K562 (cell line): ENCODE results near the gene EFNA1. TPM values are rescaled to one million over a fixed set of nuclear protein-coding genes. Genes with fewer than 3 reads are reported as not detected.

ENCODE experiments used
- ATAC-seq: fragments of 200-7000 bp; cut with Tn5 transposase; 3 replicates; pipeline ENCODE4 v1.9.1; 2020; ENCODE audit warnings: moderate library complexity
- BruUV-seq: library from RNA; stranded (reverse); fragments of 400-500 nt; replicated peaks from 2 replicates; lab custom pipeline; 2021; lab: Mats Ljungman, UMichigan
- CTCF ChIA-PET: fragments of 300-600 bp; formaldehyde crosslinking; extraction: SDS; loops from one replicate; lab custom pipeline; 2021; ENCODE audit warnings: low intra/inter-chr PET ratio; lab: Yijun Ruan, JAX
- POLR2A ChIA-PET: fragments of 300-600, 350-650 bp; sonication (Branson Sonifier 250); formaldehyde crosslinking; extraction: SDS; loops from one replicate; lab custom pipeline; 2021; ENCODE audit warnings: antibody characterized with exemption, inconsistent platforms; lab: Yijun Ruan, JAX
- DNase-seq, 4 experiments: peaks; one replicate each; pipeline versions ENCODE4 v3.0.0 to v3.0.0-alpha.2; 2011 to 2018; ENCODE audit warnings: low spot score in 3 of 4, mixed read lengths in 3 of 4; ENCODE audit errors: extremely low read depth in 1 of 4
- FAIRE-seq: peaks from 2 replicates; lab custom pipeline; 2011; peaks lifted over from hg19 to GRCh38; lab: Jason Lieb, UNC
- H2AFZ ChIP-seq: 2 replicates; pipeline ENCODE4 v1.6.0; 2011; ENCODE audit warnings: low read depth, low read length, control low read depth, inconsistent platforms
- H3K27ac ChIP-seq: fragments of 200-600 bp; 3 replicates; pipeline ENCODE4 v1.8.0; 2011; ENCODE audit warnings: low read depth, mild to moderate bottlenecking, control low read depth, inconsistent platforms, low read length, moderate library complexity, mixed read lengths; ENCODE audit errors: extremely low read depth
- H3K27me3 ChIP-seq, 2 experiments: fragments of 300-600 bp in 1 of 2; 2 replicates in 1 of 2; 3 replicates in 1 of 2; pipeline versions ENCODE4 v1.6.0 to v1.8.0; 2011; ENCODE audit warnings: inconsistent platforms in 2 of 2, low read length in 2 of 2, mild to moderate bottlenecking in 1 of 2, mixed read lengths in 1 of 2, moderate library complexity in 1 of 2; ENCODE audit not compliant: control insufficient read depth in 2 of 2, insufficient read depth in 2 of 2
- H3K36me3 ChIP-seq: fragments of 300-600 bp; 3 replicates; pipeline ENCODE4 v1.8.0; 2011; ENCODE audit warnings: mild to moderate bottlenecking, low read length, inconsistent platforms; ENCODE audit not compliant: control insufficient read depth, insufficient read depth
- H3K4me1 ChIP-seq, 2 experiments: fragments of 200-600 bp in 1 of 2; replicated peaks in 1 of 2; 2 replicates in 1 of 2; 3 replicates in 1 of 2; pipeline versions ENCODE4 v1.5.1 to v1.8.0; 2011; ENCODE audit warnings: inconsistent platforms in 2 of 2, low read length in 2 of 2, mild to moderate bottlenecking in 1 of 2, mixed read lengths in 1 of 2, moderate library complexity in 1 of 2; ENCODE audit not compliant: control insufficient read depth in 2 of 2, insufficient read depth in 2 of 2
- H3K4me2 ChIP-seq: 2 replicates; pipeline ENCODE4 v1.6.1; 2011; ENCODE audit warnings: low read length, control low read depth, inconsistent platforms, mixed read lengths; ENCODE audit not compliant: insufficient read depth
- H3K4me3 ChIP-seq: fragments of 200-600 bp; sonication (generic), shearing (Covaris generic); 2 replicates; pipeline ENCODE4 v1.5.1; 2016; ENCODE audit warnings: control low read depth, inconsistent platforms
- H3K79me2 ChIP-seq: fragments of 200-600 bp; 3 replicates; pipeline ENCODE4 v1.8.0; 2011; ENCODE audit warnings: low read length, inconsistent platforms; ENCODE audit not compliant: control insufficient read depth, insufficient read depth
- H3K9ac ChIP-seq, 2 experiments: 2 replicates each; pipeline versions ENCODE4 v1.6.0 to v1.6.1; 2011; ENCODE audit warnings: low read depth in 2 of 2, low read length in 2 of 2, control low read depth in 1 of 2, inconsistent platforms in 1 of 2, mild to moderate bottlenecking in 1 of 2, mixed read lengths in 1 of 2; ENCODE audit not compliant: insufficient read depth in 1 of 2
- H3K9me1 ChIP-seq: one replicate; pipeline ENCODE4 v1.6.0; 2011; ENCODE audit warnings: inconsistent platforms, mild to moderate bottlenecking, low read length, moderate library complexity; ENCODE audit not compliant: control insufficient read depth, insufficient read depth
- H3K9me3 ChIP-seq: replicated peaks from 2 replicates; pipeline ENCODE4 v1.5.1; 2011; ENCODE audit warnings: low read depth, low read length, inconsistent platforms; ENCODE audit not compliant: control insufficient read depth, insufficient read depth
- H4K20me1 ChIP-seq: replicated peaks from 2 replicates; pipeline ENCODE4 v1.6.1; 2011; ENCODE audit warnings: low read length, inconsistent platforms, mixed read lengths; ENCODE audit not compliant: control insufficient read depth, insufficient read depth
- C11orf30 ChIP-seq: fragments of 450-650 bp; IDR thresholded peaks from 2 replicates; pipeline ENCODE4 v1.6.1; 2016; ENCODE audit warnings: low read depth, mild to moderate bottlenecking
- MTA2 ChIP-seq: fragments of 450-650 bp; IDR thresholded peaks from 2 replicates; pipeline ENCODE4 v1.6.1; 2016; ENCODE audit warnings: low read depth
- POLR3A ChIP-seq: IDR thresholded peaks from 2 replicates; pipeline ENCODE4 v1.6.1; 2011; ENCODE audit warnings: borderline replicate concordance, mild to moderate bottlenecking, moderate library complexity; ENCODE audit not compliant: insufficient read length, insufficient read depth; ENCODE audit errors: extremely low read depth
- TGIF2 ChIP-seq: sonication (generic); formaldehyde crosslinking; IDR thresholded peaks from 2 replicates; pipeline ENCODE4 v1.8.1; 2022; ENCODE audit warnings: mild to moderate bottlenecking, missing genetic modification reagents, moderate library complexity
- ZNF239 ChIP-seq: fragments of 250-450 bp; sonication (Bioruptor Pico); IDR thresholded peaks from 2 replicates; pipeline ENCODE4 v1.4.0; 2020; ENCODE audit warnings: mild to moderate bottlenecking
- WGBS: fragments of 100-300 bp; shearing (Covaris generic); methylation state at CpG from one replicate; pipeline ENCODE4 v1.1.6; 2016; ENCODE audit warnings: low coverage, mixed read lengths; ENCODE audit not compliant: insufficient coverage; ENCODE audit errors: missing lambda C conversion rate; 5-methylcytosine and 5-hydroxymethylcytosine counted together
- in situ Hi-C: fragments of 300-500 bp; cut with MboI; formaldehyde crosslinking; loops from 4 replicates; pipeline ENCODE4 v1.15.0; 2018; ENCODE audit warnings: inconsistent platforms, mixed read lengths
- intact Hi-C: fragments of 100-400 bp; cut with micrococcal nuclease; formaldehyde crosslinking; loops from 2 replicates; pipeline ENCODE4 v1.14.2; 2022
- polyA plus RNA-seq, 8 experiments: library from polyadenylated mRNA; depleted of rRNA in 4 of 8; stranded (reverse) in 5 of 8; unstranded in 3 of 8; fragments of >200 nt; fragmentation: Nextera tagmentation in 2 of 8; fragmentation: Illumina TruSeq in 1 of 8; extraction: Ambion mirVana in 2 of 8; extraction: Trizol in 1 of 8; gene quantifications; 2 replicates each; pipeline versions ENCODE4 v1.2.1 to v1.2.3, GENCODE V29; 2011 to 2014; ENCODE audit warnings: inconsistent platforms in 1 of 8, missing spikeins in 1 of 8
- total RNA-seq, 7 experiments: library from RNA; depleted of rRNA in 6 of 7; stranded (reverse); fragments of >200 nt in 6 of 7; fragmentation: Illumina TruSeq in 2 of 7; extraction: Trizol in 2 of 7; gene quantifications; 2 replicates each; pipeline versions ENCODE4 v1.2.1 to v1.2.3, GENCODE V29; 2011 to 2021; ENCODE audit warnings: low replicate concordance in 1 of 7
- TF ChIP-seq, protein P1 (sequence below): fragments of 450-650 bp; IDR thresholded peaks from 2 replicates; pipeline ENCODE4 v1.6.1; 2018; ENCODE audit warnings: mild to moderate bottlenecking, low read depth; ENCODE audit not compliant: partially characterized antibody
- TF ChIP-seq, protein P2 (sequence below): fragments of 450-650 bp; IDR thresholded peaks from 2 replicates; pipeline ENCODE4 v1.6.1; 2016; ENCODE audit warnings: low read depth, mild to moderate bottlenecking, moderate library complexity

Gene EFNA1
- total and polyA plus RNA-seq, 9 of the 15 experiments (the other 6 are each of a cell fraction or from before 2014, with no cell fraction given) = 2.1 to 9.3 (median 3.0) TPM

DNA sequence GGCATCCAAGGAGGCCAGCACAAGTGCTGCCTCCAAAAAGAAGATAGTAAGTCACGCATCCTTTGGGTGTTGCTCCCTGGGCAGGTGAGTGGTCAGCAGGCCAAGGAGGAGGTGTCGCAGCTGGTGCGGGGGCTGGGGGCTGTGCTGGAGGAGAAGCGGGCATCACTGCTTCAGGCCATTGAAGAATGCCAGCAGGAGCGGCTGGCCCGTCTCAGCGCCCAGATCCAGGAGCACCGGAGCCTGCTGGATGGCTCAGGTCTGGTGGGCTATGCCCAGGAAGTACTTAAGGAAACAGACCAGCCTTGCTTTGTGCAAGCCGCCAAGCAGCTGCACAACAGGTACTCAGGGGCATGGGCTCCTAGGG, 50.2 kb downstream of the EFNA1 start:
- in situ Hi-C loops (no loop called here), intact Hi-C loops (no loop called here)
- H3K36me3 ChIP-seq = no peaks in the 10 kb centered on the region
- FAIRE-seq (no peak), ATAC-seq (no peak), DNase-seq (no peak)
- H3K4me2 ChIP-seq = no peak overlapping the region
- no peaks in the 10 kb centered on the region for H4K20me1 ChIP-seq
- H3K9me3 ChIP-seq = no peaks in the 10 kb centered on the region
- peaks cover 15 to 65% of the 10 kb centered on the region in 2 experiments; a peak in 4 of 5 replicates for H3K4me1 ChIP-seq
- CTCF ChIA-PET = interaction anchor here (2.3 kb wide), 1 partner anchor 49 kb away, joined by 17 read pairs; no protein-coding TSS in a partner anchor
- no peak overlapping the region for H3K4me3 ChIP-seq
- POLR2A ChIA-PET = interaction anchor here (1.4 kb wide), 1 partner anchor 62 kb away, joined by 4 read pairs; no protein-coding TSS in a partner anchor
- H2AFZ ChIP-seq = no peak overlapping the region
- 82% methylated on average over 9 of the region's 9 CpGs for WGBS
- no peaks in the 10 kb centered on the region for H3K9me1 ChIP-seq
- no peak overlapping the region for H3K27ac ChIP-seq
- BruUV-seq = no TSS peak
- no peaks in the 10 kb centered on the region for H3K27me3 ChIP-seq
- TF ChIP-seq, protein P1, sequence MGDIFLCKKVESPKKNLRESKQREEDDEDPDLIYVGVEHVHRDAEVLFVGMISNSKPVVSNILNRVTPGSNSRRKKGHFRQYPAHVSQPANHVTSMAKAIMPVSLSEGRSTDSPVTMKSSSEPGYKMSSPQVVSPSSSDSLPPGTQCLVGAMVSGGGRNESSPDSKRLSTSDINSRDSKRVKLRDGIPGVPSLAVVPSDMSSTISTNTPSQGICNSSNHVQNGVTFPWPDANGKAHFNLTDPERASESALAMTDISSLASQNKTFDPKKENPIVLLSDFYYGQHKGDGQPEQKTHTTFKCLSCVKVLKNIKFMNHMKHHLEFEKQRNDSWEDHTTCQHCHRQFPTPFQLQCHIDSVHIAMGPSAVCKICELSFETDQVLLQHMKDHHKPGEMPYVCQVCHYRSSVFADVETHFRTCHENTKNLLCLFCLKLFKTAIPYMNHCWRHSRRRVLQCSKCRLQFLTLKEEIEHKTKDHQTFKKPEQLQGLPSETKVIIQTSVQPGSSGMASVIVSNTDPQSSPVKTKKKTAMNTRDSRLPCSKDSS = no peak
- TF ChIP-seq C11orf30 = no peak
- TF ChIP-seq POLR3A = no peak
- TF ChIP-seq TGIF2 (CRISPR knock-in tag) = no peak
- TF ChIP-seq, protein P2, sequence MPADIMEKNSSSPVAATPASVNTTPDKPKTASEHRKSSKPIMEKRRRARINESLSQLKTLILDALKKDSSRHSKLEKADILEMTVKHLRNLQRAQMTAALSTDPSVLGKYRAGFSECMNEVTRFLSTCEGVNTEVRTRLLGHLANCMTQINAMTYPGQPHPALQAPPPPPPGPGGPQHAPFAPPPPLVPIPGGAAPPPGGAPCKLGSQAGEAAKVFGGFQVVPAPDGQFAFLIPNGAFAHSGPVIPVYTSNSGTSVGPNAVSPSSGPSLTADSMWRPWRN = no peak
- no peak for TF ChIP-seq ZNF239 (CRISPR knock-in tag)
- TF ChIP-seq MTA2 = no peak
- peaks cover 2% of the 10 kb centered on the region for H3K79me2 ChIP-seq
- no peak overlapping the region for H3K9ac ChIP-seq
